Measurements from ENCODE around the gene ZIC2. TPM values are rescaled to one million over a fixed set of nuclear protein-coding genes. Genes with fewer than 3 reads are reported as not detected.

The ZIC2 gene
- total RNA-seq, 1 experiment from 2014 or later, result 44.4 TPM

DNA sequence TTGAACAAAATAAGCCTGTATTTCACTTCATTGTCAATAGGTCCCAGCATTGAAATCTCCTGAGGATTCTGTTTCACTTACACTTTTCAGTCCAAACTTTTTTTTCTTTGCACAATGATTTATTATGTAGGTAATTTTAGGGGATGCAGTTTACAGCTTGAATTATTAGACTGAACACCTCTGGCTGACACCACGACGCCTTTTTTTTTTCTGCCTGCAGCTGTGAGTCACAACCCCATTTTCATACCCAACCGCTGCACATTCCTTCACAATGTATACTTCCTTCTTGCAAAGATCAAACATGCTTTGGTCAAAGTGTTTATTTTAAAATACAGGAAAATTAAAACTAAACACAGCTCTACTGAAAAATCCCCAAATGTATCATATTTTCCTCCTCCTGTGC is 11.4 kb downstream of the ZIC2 start:
- Histone ChIP-seq H3K4me2 (ENCODE audit: low read length) (no peak overlapping the region), H4K20me1 (ENCODE audit: insufficient read depth) (no peaks in the 10 kb centered on the region; the same call in 1 of the 2 replicates), H3K27me3 (ENCODE audit: insufficient read depth, low read length) (peaks cover 39% of the 10 kb centered on the region), H3K9ac (ENCODE audit: low read length) (no peak overlapping the region), H3K9me3 (ENCODE audit: control insufficient read depth in 1 of 2, insufficient read depth in 1 of 2, low read depth in 1 of 2, low read length in 2 of 2) (no peaks in the 10 kb centered on the region), H3K9me2 (ENCODE audit: insufficient read depth) (no peaks in the 10 kb centered on the region), H3K79me2 (ENCODE audit: insufficient read depth, low read length) (no peaks in the 10 kb centered on the region), H3K27ac (ENCODE audit: low read depth, low read length) (no peak overlapping the region), H3K4me3 (replicated peaks in 1 of 2; ENCODE audit: low read depth in 1 of 2, low read length in 2 of 2) (no peak overlapping the region), H3K36me3 (ENCODE audit: control insufficient read depth in 1 of 2, insufficient read depth in 2 of 2, low read length in 2 of 2) (no peaks in the 10 kb centered on the region), H3K4me1 (ENCODE audit: control insufficient read depth in 1 of 2, insufficient read depth in 2 of 2, low read length in 2 of 2) (no peaks in the 10 kb centered on the region; a peak in 1 of 4 replicates), H2AFZ (ENCODE audit: low read depth, low read length, poor library complexity, severe bottlenecking) (no peak overlapping the region)
- RAD21 ChIA-PET (ENCODE audit: low non-redundant PET in 1 of 2, low total read pairs in 2 of 2, uncharacterized antibody in 2 of 2, unreplicated experiment in 2 of 2), result no interaction called here
- no peak for DNase-seq (ENCODE audit: low read depth, low spot score)
- POLR2A ChIA-PET, result no interaction called here
- CTCF ChIA-PET, result no interaction called here
- TF ChIP-seq, protein P1, sequence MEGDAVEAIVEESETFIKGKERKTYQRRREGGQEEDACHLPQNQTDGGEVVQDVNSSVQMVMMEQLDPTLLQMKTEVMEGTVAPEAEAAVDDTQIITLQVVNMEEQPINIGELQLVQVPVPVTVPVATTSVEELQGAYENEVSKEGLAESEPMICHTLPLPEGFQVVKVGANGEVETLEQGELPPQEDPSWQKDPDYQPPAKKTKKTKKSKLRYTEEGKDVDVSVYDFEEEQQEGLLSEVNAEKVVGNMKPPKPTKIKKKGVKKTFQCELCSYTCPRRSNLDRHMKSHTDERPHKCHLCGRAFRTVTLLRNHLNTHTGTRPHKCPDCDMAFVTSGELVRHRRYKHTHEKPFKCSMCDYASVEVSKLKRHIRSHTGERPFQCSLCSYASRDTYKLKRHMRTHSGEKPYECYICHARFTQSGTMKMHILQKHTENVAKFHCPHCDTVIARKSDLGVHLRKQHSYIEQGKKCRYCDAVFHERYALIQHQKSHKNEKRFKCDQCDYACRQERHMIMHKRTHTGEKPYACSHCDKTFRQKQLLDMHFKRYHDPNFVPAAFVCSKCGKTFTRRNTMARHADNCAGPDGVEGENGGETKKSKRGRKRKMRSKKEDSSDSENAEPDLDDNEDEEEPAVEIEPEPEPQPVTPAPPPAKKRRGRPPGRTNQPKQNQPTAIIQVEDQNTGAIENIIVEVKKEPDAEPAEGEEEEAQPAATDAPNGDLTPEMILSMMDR (IDR thresholded peaks at IDR 0.05 in 2 of 3, conservative IDR thresholded peaks at IDR 0.05 in 1 of 3; ENCODE audit: borderline replicate concordance in 1 of 3, insufficient read depth in 1 of 3, low read depth in 2 of 3, low read length in 2 of 3), result no peak
- TF ChIP-seq CBX3 (IDR thresholded peaks at IDR 0.05; ENCODE audit: low read depth), result no peak
- no peak for TF ChIP-seq ELF1 (IDR thresholded peaks at IDR 0.05; ENCODE audit: borderline replicate concordance, low read depth)
- BruUV-seq (replicated peaks), result no TSS peak
- intact Hi-C loops (cut with micrococcal nuclease), result no loop called here
- ATAC-seq, result no peak

DNA sequence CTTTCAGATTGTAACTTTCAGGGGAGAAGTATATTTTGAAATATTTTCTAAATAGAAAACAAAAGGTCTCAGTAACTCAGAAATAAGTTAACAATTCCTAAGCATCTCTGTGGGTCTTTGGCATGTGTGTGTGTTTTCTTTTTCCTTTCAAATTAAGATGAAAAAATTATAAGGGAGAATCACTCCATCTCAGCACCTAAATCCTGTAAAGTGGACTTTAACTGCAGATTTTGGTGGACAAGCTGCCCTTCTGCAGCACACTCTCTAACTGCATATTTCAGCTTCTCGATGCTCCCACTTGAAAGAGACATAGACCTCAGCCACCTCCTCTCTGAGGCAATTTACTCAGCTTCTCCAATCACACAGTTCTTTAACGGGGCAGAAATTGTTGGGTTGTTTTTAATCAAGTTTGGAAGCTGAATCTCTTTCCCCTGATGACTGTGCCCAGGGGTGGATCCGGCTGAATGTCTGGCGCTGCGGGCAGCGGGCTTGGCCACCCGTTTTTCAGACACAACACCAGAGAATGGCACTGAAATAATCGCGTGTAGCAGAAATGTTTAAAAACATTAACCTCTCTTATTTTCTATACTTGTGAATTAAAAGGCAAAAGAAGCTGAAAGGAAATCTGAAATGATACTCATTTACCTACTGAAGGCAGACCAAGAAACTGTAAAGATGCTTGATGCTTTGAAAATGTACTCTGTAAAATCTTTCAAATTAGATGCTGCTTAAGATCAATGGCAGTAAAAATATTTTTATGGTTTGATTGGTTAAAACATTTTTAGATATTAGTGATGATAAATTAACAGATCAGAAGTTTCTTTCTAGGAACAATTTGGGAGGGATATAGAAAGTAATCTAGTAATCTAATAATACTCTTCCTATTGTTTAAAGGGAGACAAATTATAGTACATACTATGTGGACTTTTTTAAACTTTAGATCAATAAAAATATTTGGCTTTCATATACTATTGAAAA is 12.4 kb downstream of the ZIC2 start:
- Histone ChIP-seq H3K9me2 (ENCODE audit: insufficient read depth) (no peaks in the 10 kb centered on the region), H4K20me1 (ENCODE audit: insufficient read depth) (no peaks in the 10 kb centered on the region; the same call in 1 of the 2 replicates), H3K36me3 (ENCODE audit: control insufficient read depth in 1 of 2, insufficient read depth in 2 of 2, low read length in 2 of 2) (no peaks in the 10 kb centered on the region), H2AFZ (ENCODE audit: low read depth, low read length, poor library complexity, severe bottlenecking) (no peak overlapping the region), H3K79me2 (ENCODE audit: insufficient read depth, low read length) (no peaks in the 10 kb centered on the region), H3K27me3 (ENCODE audit: insufficient read depth, low read length) (peaks cover 39% of the 10 kb centered on the region), H3K27ac (ENCODE audit: low read depth, low read length) (no peak overlapping the region), H3K4me3 (replicated peaks in 1 of 2; ENCODE audit: low read depth in 1 of 2, low read length in 2 of 2) (no peak overlapping the region), H3K9ac (ENCODE audit: low read length) (no peak overlapping the region), H3K4me2 (ENCODE audit: low read length) (no peak overlapping the region), H3K9me3 (ENCODE audit: control insufficient read depth in 1 of 2, insufficient read depth in 1 of 2, low read depth in 1 of 2, low read length in 2 of 2) (no peaks in the 10 kb centered on the region), H3K4me1 (ENCODE audit: control insufficient read depth in 1 of 2, insufficient read depth in 2 of 2, low read length in 2 of 2) (no peaks in the 10 kb centered on the region; a peak in 1 of 4 replicates)
- RAD21 ChIA-PET (ENCODE audit: low non-redundant PET in 1 of 2, low total read pairs in 2 of 2, uncharacterized antibody in 2 of 2, unreplicated experiment in 2 of 2), result no interaction called here
- CTCF ChIA-PET, result no interaction called here
- POLR2A ChIA-PET, result no interaction called here
- ATAC-seq (no peak), DNase-seq (ENCODE audit: low read depth, low spot score) (no peak)
- TF ChIP-seq CBX3 (IDR thresholded peaks at IDR 0.05; ENCODE audit: low read depth) (no peak), EZH2 (IDR thresholded peaks at IDR 0.05) (peak; percentile 41; the same call in 1 of the 2 replicates), POLR2AphosphoS5 (IDR thresholded peaks at IDR 0.05; ENCODE audit: low read depth, low read length) (no peak)
- no TSS peak for BruUV-seq (replicated peaks)
- intact Hi-C loops (cut with micrococcal nuclease), result no loop called here

Measured in HCT116 (cell line).